NCI-H1436 (cell line): ENCODE data around the gene SLC5A5.

Experiments
- DNase-seq: peaks from one replicate; lab custom pipeline; 2025; lab: John Stamatoyannopoulos, UW

Gene SLC5A5

GRCh38 chr19:17920527-17920926, 48.8 kb downstream of the SLC5A5 start:
- DNase-seq: no peak

GRCh38 chr19:17922138-17922537, 50.4 kb downstream of the SLC5A5 start:
- DNase-seq: no peak

- DNase-seq: no peak
These were observed 54.3 kb downstream of the SLC5A5 start for GRCh38 chr19:17926044-17926443.

- no peak for DNase-seq
These were observed 57.3 kb downstream of the SLC5A5 start for GRCh38 chr19:17929056-17929455.

- peak; percentile 38 for DNase-seq
These were observed 59.9 kb downstream of the SLC5A5 start for GRCh38 chr19:17931532-17932191.

GRCh38 chr19:17932485-17933338, 61.0 kb downstream of the SLC5A5 start, which contains the start of gene CCDC124:
Gene CCDC124, plus strand, starts transcription at chr19:17933015. Its CDS starts 3,406 bp downstream, at chr19:17936421.
- DNase-seq: peak; percentile 89

GRCh38 chr19:17933414-17934129, 61.8 kb downstream of the SLC5A5 start:
- no peak for DNase-seq

- DNase-seq: no peak
These were observed 64.6 kb downstream of the SLC5A5 start for GRCh38 chr19:17936379-17936778.

GRCh38 chr19:17937371-17937900, 65.7 kb downstream of the SLC5A5 start:
- no peak for DNase-seq

- peak; percentile 52 for DNase-seq
These were observed 66.5 kb downstream of the SLC5A5 start for GRCh38 chr19:17938092-17938845.

- no peak for DNase-seq
These were observed 70.4 kb downstream of the SLC5A5 start for GRCh38 chr19:17942181-17942580.

GRCh38 chr19:17942582-17943273, 71.0 kb downstream of the SLC5A5 start:
- no peak for DNase-seq

GRCh38 chr19:17943274-17944221, 71.8 kb downstream of the SLC5A5 start:
- no peak for DNase-seq

- DNase-seq: no peak
These were observed 72.6 kb downstream of the SLC5A5 start for GRCh38 chr19:17944301-17944700.
